Prostate gland (tissue), 2 donors: Measurements from ENCODE around the gene ACSS1. TPM values are rescaled to one million over a fixed set of nuclear protein-coding genes. Genes with fewer than 3 reads are reported as not detected.

Source experiments
- DNase-seq: peaks from one replicate; pipeline ENCODE4 v3.0.0-alpha.2; 2019; ENCODE audit warnings: low spot score
- H3K27ac ChIP-seq, 2 donors: fragments of 200-600 bp; sonication (generic); 2 replicates each; pipeline ENCODE4 v1.5.1; 2017 to 2019
- H3K27me3 ChIP-seq: fragments of 200-600 bp; sonication (generic); replicated peaks from 2 replicates; pipeline ENCODE4 v1.5.1; 2019; ENCODE audit not compliant: insufficient read depth
- H3K36me3 ChIP-seq, 2 donors: fragments of 200-600 bp; sonication (generic); 1 replicate in 1 of 2; 2 replicates in 1 of 2; pipeline versions ENCODE4 v1.5.1 to v1.8.1; 2017 to 2019
- H3K4me1 ChIP-seq: fragments of 200-600 bp; sonication (generic); replicated peaks from 2 replicates; pipeline ENCODE4 v1.5.1; 2019
- H3K4me3 ChIP-seq, 2 donors: fragments of 200-600 bp; sonication (generic); 2 replicates each; pipeline ENCODE4 v1.5.1; 2017 to 2019
- H3K9me3 ChIP-seq: fragments of 200-600 bp; sonication (generic); 2 replicates; pipeline ENCODE4 v1.5.1; 2017
- POLR2A ChIP-seq: fragments of 450-650 bp; IDR thresholded peaks from one replicate; pipeline ENCODE4 v1.6.1; 2016; ENCODE audit warnings: antibody characterized with exemption, mild to moderate bottlenecking
- POLR2AphosphoS5 ChIP-seq: sonication (generic); formaldehyde crosslinking; IDR thresholded peaks from one replicate; pipeline ENCODE4 v1.6.1; 2017; ENCODE audit warnings: antibody characterized with exemption
- WGBS: methylation state at CpG from one replicate; pipeline ENCODE4 v1.1.5; 2018; 5-methylcytosine and 5-hydroxymethylcytosine counted together
- intact Hi-C: fragments of 100-400 bp; cut with DNase I; formaldehyde crosslinking; loops from one replicate; pipeline ENCODE4 v1.14.2; 2022
- total RNA-seq, 2 donors: library from RNA; depleted of rRNA; stranded (reverse); fragments of >200 nt; gene quantifications; one replicate each; pipeline ENCODE4 v1.1.0, GENCODE V29; 2016
- TF ChIP-seq, protein P1 (sequence below), 4 experiments: fragments of 200-600 bp in 2 of 4; fragments of 450-650 bp in 2 of 4; sonication (generic) in 2 of 4; IDR thresholded peaks; 1 replicate in 3 of 4; 2 replicates in 1 of 4; pipeline ENCODE4 v1.5.1; 2016 to 2019; ENCODE audit warnings: antibody characterized with exemption in 4 of 4, mild to moderate bottlenecking in 2 of 4, moderate library complexity in 2 of 4

ACSS1 gene
- total RNA-seq, 2 donors from 2014 or later, result 111 to 170 TPM

DNA sequence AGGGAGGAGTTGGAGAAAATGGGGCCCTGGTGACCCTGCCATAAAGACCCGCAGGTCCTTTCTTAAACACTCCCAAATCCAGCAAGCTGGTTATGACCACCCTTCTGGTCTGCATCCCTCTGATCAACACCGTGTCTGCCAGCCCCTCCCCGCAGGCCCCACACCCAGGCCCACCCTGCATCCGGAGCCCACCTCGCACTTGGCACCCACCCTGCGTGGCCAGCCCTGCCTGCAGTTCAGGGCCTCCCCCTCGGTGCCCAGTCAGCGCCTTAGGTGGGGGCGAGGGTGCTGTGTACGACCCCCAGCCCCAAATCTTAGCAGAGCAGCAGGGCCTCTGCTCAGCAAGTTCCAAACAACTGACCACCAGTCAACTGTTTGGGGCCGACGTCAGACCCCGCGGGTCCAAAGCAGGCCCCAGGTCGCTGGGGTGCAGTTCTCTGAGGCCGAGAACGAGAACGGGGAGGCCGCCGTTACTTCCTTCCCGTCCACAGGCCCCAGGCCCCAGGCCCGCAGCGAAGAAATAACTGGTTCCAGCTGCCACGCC is 1.2 kb downstream of the ACSS1 start:
- H3K36me3 ChIP-seq, result no peaks in the 10 kb centered on the region
- intact Hi-C loops, result loop anchor here (10.0 kb wide), 2 partner anchors 1422 to 1702 kb away; partner anchors contain the start of genes CST3 and NXT1
- TF ChIP-seq POLR2A (no peak), POLR2AphosphoS5 (no peak)
- TF ChIP-seq, protein P1, sequence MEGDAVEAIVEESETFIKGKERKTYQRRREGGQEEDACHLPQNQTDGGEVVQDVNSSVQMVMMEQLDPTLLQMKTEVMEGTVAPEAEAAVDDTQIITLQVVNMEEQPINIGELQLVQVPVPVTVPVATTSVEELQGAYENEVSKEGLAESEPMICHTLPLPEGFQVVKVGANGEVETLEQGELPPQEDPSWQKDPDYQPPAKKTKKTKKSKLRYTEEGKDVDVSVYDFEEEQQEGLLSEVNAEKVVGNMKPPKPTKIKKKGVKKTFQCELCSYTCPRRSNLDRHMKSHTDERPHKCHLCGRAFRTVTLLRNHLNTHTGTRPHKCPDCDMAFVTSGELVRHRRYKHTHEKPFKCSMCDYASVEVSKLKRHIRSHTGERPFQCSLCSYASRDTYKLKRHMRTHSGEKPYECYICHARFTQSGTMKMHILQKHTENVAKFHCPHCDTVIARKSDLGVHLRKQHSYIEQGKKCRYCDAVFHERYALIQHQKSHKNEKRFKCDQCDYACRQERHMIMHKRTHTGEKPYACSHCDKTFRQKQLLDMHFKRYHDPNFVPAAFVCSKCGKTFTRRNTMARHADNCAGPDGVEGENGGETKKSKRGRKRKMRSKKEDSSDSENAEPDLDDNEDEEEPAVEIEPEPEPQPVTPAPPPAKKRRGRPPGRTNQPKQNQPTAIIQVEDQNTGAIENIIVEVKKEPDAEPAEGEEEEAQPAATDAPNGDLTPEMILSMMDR (IDR thresholded peaks at IDR 0.05), result no peak
- DNase-seq, result no peak
- no peaks in the 10 kb centered on the region for H3K27me3 ChIP-seq
- H3K27ac ChIP-seq, result peak overlapping the region; percentile 85 to 93
- H3K9me3 ChIP-seq, result no peaks in the 10 kb centered on the region
- H3K4me3 ChIP-seq, result peak overlapping the region; percentile 77 to 87
- H3K4me1 ChIP-seq, result peaks cover 17% of the 10 kb centered on the region
- WGBS, result 12% methylated on average over 24 of the region's 24 CpGs

- no peaks in the 10 kb centered on the region for H3K27me3 ChIP-seq
- H3K27ac ChIP-seq, result peak overlapping the region; percentile 85 to 93
- 83% methylated on average over 8 of the region's 8 CpGs for WGBS
- TF ChIP-seq, protein P1 (IDR thresholded peaks at IDR 0.05), result no peak
- TF ChIP-seq POLR2AphosphoS5 (no peak), POLR2A (no peak)
- H3K36me3 ChIP-seq, result no peaks in the 10 kb centered on the region
- H3K4me1 ChIP-seq, result peaks cover 17% of the 10 kb centered on the region
- peak overlapping the region; percentile 77 to 87 for H3K4me3 ChIP-seq
- H3K9me3 ChIP-seq, result no peaks in the 10 kb centered on the region
- no peak for DNase-seq
- intact Hi-C loops, result loop anchor here (10.0 kb wide), 2 partner anchors 1421 to 1701 kb away; partner anchors contain the start of genes CST3 and NXT1
These were observed 2.0 kb downstream of the ACSS1 start for GRCh38 chr20:25055711-25056495.

DNA sequence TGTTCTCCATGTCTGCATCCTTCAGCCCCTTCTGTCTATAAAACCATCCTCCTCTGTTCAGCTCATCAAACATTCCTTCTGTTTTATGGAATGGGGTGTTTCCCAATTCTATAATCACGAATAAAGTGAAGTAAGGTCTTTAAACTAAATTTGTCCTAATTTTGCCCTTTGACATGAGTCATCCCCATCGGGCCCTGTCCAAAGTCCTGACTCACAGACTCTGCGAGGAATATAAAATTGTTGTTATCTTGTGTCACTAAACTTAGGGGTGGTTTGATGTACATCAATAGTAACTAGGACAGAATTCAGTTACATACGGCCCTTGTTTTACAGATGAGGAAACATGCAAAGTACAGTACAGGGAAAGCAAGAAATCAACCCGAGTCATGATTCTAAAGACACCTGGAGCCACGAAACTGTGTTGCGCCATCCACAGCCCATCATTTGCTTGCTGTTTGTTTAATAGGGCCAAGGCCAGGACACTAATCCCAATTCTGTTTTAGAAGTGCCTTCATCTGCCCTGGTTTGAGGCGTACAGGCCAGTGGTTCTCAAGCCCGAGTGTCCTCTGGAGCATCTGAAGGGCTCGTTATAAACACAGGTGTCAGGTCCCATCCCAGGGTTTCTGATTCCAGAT is 2.8 kb downstream of the ACSS1 start:
- peaks cover 20% of the 10 kb centered on the region for H3K4me1 ChIP-seq
- no peaks in the 10 kb centered on the region for H3K27me3 ChIP-seq
- no peaks in the 10 kb centered on the region for H3K36me3 ChIP-seq
- no peaks in the 10 kb centered on the region for H3K9me3 ChIP-seq
- TF ChIP-seq, protein P1 (IDR thresholded peaks at IDR 0.05), result no peak
- TF ChIP-seq POLR2AphosphoS5 (no peak), POLR2A (no peak)
- no peak for DNase-seq
- no peak overlapping the region for H3K4me3 ChIP-seq
- WGBS, result 80% methylated on average over 10 of the region's 10 CpGs
- intact Hi-C loops, result loop anchor here (10.0 kb wide), 2 partner anchors 1420 to 1700 kb away; partner anchors contain the start of genes CST3 and NXT1
- peak overlapping the region in 1 of 2 donors; percentile 85 for H3K27ac ChIP-seq

- DNase-seq, result no peak
- Histone ChIP-seq H3K27me3 (no peaks in the 10 kb centered on the region), H3K4me1 (peaks cover 18% of the 10 kb centered on the region), H3K9me3 (no peaks in the 10 kb centered on the region), H3K27ac (peak overlapping the region; percentile 62 to 74), H3K4me3 (no peak overlapping the region), H3K36me3 (no peaks in the 10 kb centered on the region)
- intact Hi-C loops, result loop anchor here (10.0 kb wide), 2 partner anchors 1419 to 1699 kb away; partner anchors contain the start of genes CST3 and NXT1
- WGBS, result 60% methylated on average over 3 of the region's 3 CpGs
- no peak for TF ChIP-seq POLR2A
- no peak for TF ChIP-seq POLR2AphosphoS5
- TF ChIP-seq, protein P1 (IDR thresholded peaks at IDR 0.05), result no peak
These were observed 3.7 kb downstream of the ACSS1 start for GRCh38 chr20:25054096-25054820.
